Pons (tissue), 1 donor: ENCODE data around the gene NKX2-4.

Experiments
- DNase-seq: peaks from one replicate; pipeline ENCODE4 v3.0.0-alpha.2; 2016; ENCODE audit warnings: low spot score

Gene NKX2-4

GRCh38 chr20:21360705-21361104 lies 36.6 kb downstream of the NKX2-4 start:
- no peak for DNase-seq

GRCh38 chr20:21358737-21359136 lies 38.6 kb downstream of the NKX2-4 start:
- DNase-seq: no peak

- no peak for DNase-seq
Measured at GRCh38 chr20:21357844-21358243, 39.5 kb downstream of the NKX2-4 start.

GRCh38 chr20:21356386-21356785 lies 40.9 kb downstream of the NKX2-4 start:
- DNase-seq: no peak

- no peak for DNase-seq
Measured at GRCh38 chr20:21355981-21356380, 41.3 kb downstream of the NKX2-4 start.

- no peak for DNase-seq
Measured at GRCh38 chr20:21353236-21353635, 44.1 kb downstream of the NKX2-4 start.

GRCh38 chr20:21352703-21353102 lies 44.6 kb downstream of the NKX2-4 start:
- no peak for DNase-seq
